HG03039 (cell line): Measurements from ENCODE around the gene HCFC2.

Source experiments
- ATAC-seq: cut with Tn5 transposase; IDR thresholded peaks from one replicate; pipeline ENCODE4 v1.9.1; 2021; ENCODE audit warnings: mild to moderate bottlenecking, moderate library complexity; ENCODE audit not compliant: unreplicated experiment

Gene HCFC2

DNA sequence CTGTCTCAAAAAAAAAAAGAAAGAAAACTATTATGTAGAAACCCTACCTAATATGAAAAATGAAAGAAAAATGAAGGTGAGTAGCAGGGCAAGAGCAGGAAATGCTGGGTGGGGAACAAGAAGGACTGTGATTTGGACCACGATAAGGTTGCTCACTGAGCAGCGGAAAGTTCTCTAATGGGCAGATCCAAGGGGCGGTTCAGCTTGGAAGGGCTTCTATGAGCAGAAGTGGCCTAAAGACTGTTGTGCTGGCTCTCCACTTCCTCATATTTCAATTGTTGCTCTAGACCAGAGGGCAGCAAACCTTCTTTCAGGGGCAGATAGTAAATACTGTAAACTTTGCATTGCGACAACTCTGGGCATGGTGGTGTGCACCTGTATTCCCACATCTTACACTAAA lies 90.0 kb downstream of the HCFC2 start:
- ATAC-seq: no peak

DNA sequence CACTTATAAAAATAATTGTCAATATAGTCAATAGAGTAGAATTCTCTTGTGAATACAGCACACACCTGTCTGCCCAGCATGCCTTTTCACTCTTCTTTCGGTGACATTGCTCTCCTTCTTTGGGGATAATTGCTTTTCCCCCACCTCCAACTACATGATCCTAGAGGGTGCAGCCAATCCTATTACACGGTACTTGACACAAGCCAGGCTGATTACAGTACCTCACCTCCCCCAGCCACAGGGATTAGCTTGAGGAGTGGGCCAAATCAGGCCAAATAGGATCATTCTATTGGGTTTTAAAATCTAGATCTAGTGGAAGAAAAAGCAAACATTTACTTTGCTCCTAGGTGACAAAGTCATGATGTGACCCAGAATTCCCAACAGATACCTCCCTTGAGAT lies 90.5 kb downstream of the HCFC2 start:
- no peak for ATAC-seq
